PC-3 (cell line): ENCODE data around the gene PRPS1.

Source experiments
- CTCF ChIP-seq: fragments of 300-600 bp; sonication (generic); conservative IDR thresholded peaks from 2 replicates; pipeline ENCODE4 v1.5.1; 2017; ENCODE audit warnings: antibody characterized with exemption, low read depth, mild to moderate bottlenecking, low read length
- EZH2 ChIP-seq: fragments of 300-600 bp; sonication (generic); IDR thresholded peaks from one replicate; pipeline ENCODE4 v1.6.1; 2017; ENCODE audit warnings: antibody characterized with exemption, mild to moderate bottlenecking, low read length; ENCODE audit not compliant: unreplicated experiment
- EZH2phosphoT487 ChIP-seq: fragments of 300-600 bp; sonication (generic); IDR thresholded peaks from 2 replicates; pipeline ENCODE4 v1.6.1; 2018; ENCODE audit warnings: mild to moderate bottlenecking, antibody characterized with exemption, low read length, borderline replicate concordance

DNA sequence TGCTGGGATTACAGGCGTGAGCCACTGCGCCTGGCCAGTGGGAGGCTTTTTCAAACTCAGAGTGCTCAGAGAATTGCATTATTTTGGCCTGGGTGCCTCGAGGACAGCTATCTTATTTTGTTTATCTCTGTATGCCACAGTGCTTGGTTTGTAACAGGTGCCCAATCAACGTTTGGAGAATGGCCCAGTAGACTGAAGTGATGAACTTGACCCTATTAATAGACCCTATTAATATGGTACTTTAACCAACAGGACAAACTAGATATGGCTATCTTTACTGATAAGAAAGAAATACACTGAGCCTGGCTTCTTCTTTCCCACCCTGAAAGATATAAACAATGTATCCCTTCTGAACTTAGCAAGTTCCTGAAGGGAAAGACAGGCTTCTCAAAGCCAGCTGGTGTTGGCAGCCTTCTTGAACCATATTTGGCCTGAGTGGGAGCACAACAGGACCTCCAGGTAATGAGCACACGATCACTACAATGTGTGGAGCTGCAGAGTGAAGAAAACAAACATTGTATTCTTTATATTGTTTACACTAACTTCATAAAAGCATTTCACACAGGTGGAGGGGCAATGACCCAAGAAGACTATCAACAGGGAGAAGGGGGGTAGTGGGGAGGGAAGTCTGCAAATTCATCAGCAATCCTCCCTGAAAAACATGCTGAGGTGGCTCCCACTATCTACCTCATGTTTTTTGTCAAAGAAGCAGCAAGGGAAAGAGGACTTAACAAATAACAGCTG lies 41.7 kb downstream of the PRPS1 start:
- TF ChIP-seq CTCF: no peak
- TF ChIP-seq EZH2phosphoT487: no peak
- TF ChIP-seq EZH2: no peak
